ENCODE results near the gene AMZ1.

DNA sequence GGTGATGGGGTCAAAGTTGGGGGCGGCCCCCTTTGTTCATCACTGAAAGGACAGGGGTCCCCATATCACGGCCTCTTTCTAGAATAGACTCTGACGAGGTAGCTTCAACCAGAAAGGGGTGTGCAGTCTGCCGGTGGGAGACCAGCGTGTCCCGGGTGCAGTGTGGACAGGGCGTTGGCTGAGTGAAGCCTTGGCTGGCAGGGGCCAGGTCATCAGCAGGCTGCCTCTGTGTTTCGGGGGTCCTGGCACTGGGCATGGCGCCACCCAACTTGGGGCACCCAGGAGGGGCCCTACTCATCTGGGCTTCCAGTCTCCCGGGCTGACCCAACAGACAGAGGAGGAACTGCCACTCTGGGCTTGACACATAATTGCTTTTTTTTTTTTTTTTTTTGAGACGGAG, 3.5 kb upstream of the AMZ1 start:
- TF ChIP-seq EZH2phosphoT487 (IDR thresholded peaks at IDR 0.05; ENCODE audit: insufficient read depth, low read depth): no peak
- no peak for TF ChIP-seq EZH2 (IDR thresholded peaks at IDR 0.05; ENCODE audit: insufficient read depth, poor library complexity, severe bottlenecking)
